Activated CD4-positive, alpha-beta T cell treated with anti-CD3 and anti-CD28 coated beads, Interleukin-10, Interleukin-2, amounts not matched to agents 100 ng/mL and 50 ng/mL, durations not matched to agents 16 hours and 8 hours (primary cell): Measurements from ENCODE around the gene HTD2.
"Not testable (repeated sequence)": the region's sequence is repeated elsewhere in the genome, so short reads cannot be mapped to it uniquely, and the experiment has no call there.

ENCODE experiments used
- DNase-seq: peaks from one replicate; pipeline ENCODE4 v3.0.0-alpha.2; 2020

HTD2 gene

GRCh38 chr3:58333206-58334012 is 27.1 kb downstream of the HTD2 start:
- peak; percentile 53 for DNase-seq

DNA sequence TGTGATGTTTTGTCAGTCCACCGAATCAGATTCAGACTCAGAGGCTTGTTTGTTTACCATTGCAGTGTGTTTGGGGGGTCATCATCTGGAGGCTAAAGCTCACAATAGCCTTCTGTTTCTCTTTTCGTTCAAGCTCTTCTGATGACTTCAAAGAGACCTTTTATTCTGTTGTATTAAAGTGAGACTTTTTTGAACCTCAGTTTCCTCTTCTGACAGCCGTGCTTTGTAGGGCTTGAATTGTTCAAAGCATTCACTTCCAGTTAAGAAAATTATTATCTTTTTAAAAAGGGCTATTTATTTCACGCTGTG is 27.6 kb downstream of the HTD2 start:
- no peak for DNase-seq

DNA sequence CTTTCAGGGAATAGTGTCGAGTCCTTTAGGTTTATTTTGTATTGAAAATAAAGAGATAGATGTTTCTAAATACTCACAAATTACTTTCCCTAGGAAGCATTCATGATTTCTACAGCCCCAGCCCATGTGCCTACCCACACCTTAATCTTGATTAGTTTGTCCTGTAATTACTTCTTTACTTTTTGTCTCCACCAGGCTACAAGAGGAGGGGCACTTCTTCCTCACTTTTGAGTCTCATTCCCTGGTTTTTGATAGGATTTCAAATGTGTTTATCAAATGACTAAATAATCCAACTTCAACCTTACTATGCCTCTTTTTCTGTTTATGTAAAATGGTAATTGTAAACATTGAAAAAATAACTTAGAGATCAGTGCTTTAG is 28.2 kb downstream of the HTD2 start:
- DNase-seq, result no peak

GRCh38 chr3:58335652-58335947 is 29.3 kb downstream of the HTD2 start:
- no peak for DNase-seq

DNA sequence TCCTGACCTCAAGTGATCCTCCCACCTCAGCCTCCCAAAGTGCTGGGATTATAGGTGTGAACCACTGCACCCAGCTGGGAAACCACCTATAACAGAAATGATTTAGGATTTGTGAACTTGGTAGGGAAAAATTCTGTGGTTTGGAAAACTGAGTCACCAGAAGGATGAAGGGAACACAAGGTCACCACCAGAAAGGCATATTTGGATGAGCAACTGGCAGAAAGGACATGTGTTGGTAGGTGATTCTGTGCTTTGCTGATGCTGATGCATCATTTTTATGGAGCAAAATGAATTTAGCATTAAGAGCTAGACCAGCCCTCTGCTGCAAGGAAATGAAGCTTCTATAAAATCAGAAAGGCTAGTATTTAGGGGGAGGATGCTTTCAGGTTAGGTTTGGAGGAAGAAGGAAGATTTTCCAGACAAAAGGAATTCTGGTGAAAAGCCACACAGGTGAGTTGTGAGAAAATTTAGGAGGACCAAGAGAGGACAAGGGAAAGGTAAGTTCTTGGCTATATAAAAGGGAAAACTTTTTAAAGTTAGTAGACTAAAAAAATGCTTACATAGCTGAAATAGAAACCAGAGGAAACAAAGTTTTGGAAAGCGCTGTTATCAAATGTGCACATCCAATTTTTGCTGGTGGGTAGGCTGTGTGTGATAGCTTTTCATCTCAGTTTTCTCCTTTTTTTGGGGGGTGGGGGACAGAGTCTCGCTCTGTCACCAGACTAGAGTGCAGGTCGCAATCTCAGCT is 30.0 kb downstream of the HTD2 start:
- no peak for DNase-seq

DNA sequence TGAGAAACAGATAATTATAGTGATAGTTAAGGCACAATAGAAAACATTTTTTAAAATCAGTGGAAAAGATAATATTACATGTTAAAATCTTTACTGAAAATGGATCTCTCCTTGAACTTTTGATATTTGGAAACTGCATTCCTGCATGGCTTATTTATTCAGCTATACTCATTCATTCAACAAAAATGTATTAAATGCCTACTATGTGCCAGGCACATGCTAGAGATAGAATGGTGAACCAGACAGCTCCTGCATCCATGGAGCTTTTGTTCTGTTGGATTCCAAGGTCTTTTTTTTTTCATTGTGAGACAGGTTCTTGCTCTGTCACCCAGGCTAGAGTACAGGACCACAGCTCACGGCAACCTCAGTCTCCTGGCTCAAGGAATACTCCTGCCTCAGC is 30.9 kb downstream of the HTD2 start:
- DNase-seq, result no peak

DNA sequence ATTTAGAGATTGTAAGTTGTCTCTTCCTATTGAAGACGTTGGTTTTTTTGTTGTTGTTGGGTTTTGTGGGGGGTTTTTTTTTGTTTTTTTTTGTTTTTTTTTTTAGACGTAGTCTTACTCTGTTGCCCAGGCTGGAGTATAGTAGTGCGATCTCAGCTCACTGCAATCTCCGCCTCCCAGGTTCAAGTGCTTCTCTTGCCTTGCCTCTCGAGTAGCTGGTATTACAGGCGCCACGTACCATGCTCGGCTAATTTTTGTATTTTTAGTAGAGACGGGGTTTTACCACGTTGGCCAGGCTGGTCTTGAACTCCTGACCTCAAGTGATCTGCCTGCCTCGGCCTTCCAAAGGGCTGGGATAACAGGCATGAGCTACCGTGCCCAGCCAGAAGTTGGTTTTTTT is 32.8 kb downstream of the HTD2 start:
- not testable (repeated sequence) for DNase-seq

GRCh38 chr3:58340594-58341244 is 34.4 kb downstream of the HTD2 start:
- DNase-seq, result no peak

DNA sequence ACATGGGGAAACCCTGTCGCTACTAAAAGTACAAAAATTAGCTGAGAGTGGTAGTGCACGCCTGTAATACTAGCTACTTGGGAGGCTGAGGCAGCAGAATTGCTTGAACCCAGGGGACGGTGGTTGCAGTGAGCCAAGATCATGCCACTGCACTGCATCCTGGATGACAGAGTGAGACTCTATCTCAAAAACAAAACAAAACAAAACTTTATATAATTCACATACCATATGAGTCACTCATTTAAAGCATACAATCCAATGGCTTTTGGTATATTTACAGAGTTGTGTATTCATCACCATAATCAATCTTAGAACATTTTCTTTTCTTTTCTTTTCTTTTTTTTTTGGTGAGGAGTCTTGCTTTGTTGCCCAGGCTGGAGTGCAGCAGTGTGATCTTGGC is 35.1 kb downstream of the HTD2 start:
- DNase-seq, result no peak

DNA sequence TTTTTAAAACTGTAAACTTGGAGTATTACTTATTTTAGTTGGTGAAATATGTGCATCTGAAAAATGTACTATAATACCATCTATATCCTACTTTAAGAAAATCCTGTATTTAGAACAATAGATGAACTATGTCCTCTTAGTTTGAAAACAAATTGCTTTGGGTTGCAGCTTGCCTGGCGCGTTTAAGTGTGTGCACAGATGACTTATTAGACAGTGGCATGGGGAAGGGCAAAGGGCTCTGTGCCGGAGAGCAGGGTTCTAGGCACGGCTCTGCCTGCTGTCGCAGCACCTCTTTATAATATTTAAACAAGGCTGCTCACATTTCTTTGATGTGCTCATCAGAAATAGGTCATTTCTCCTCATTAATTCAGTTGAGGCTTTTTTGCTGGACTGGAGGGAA is 36.4 kb downstream of the HTD2 start:
- no peak for DNase-seq

DNA sequence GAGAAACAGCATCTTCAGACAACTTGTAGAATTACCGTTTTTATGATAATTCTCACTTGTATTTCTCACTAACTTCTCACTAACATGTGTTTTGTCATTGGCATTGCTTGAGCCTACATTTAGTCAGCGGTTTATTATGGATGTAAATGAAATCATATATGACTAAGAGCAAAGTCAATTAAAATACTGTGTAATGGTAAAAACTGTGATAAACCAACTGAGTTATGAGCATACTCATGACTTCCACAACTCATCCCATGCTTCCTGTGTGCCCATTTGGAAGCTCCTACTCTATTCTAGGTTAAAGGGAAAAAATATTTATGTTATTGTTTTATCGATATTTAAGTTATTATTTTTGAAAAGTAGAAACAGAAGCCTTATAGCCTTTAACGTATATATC is 39.1 kb downstream of the HTD2 start:
- DNase-seq, result no peak

- peak; percentile 47 for DNase-seq
Measured at GRCh38 chr3:58346368-58346767, 40.0 kb downstream of the HTD2 start.

DNA sequence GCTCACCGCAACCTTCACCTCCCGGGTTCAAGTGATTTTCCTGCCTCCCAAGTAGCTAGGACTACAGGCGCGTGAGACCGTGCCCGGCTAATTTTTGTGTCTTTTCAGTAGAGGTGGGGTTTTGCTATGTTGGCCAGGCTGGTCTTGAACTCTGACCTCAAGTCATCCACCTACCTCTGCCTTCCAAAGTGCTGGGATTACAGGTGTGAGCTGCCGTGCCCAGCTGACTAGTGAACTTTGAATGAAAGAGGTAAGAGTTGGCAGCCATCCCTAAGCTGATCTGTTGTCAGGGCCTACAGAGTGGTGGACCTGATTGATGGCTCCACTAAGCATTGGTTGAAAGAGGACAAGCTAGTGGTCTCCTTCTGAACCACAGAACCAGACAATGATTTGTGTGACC is 41.7 kb downstream of the HTD2 start:
- no peak for DNase-seq

DNA sequence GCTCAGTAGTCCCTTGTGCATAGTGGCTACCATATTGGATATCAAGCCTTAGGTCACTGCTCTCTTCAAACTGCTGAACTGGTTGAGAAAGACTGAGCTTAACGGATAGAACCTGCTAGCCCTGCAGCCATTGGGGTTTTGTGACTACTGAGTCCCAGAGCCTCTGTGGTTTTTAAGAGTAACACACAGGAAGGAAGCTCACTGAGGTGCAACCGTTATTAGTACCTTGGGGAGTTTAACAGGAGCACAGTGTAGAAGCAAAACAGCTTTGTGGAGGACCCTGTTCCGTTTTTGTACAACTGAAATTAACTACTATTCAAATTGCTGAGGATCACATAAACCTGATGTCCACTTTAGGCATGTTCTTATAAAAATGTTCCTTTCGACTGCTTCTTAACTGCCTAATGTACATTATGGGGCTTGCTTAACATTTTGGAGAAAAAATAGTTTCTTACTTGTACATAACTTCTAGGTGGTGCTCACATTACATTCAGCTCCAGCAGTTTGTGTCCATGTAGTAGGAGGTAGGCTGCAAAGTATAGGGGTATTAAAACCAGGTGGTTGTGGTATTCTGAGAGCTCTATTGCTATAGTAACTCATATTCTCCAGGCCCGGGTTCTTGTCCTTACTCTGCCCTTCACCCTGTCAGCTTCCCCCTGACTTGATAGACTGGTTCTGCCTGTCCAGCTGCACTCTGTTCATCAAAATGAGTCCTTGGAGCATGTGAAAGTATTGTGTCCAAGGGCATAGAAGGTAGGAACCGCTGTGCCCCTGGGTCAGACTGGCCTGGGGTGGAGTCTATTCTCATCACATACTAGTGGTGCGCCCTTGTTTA is 43.7 kb downstream of the HTD2 start:
- peak; percentile 88 for DNase-seq

GRCh38 chr3:58350627-58351013 is 44.3 kb downstream of the HTD2 start:
- DNase-seq, result peak; percentile 61

DNA sequence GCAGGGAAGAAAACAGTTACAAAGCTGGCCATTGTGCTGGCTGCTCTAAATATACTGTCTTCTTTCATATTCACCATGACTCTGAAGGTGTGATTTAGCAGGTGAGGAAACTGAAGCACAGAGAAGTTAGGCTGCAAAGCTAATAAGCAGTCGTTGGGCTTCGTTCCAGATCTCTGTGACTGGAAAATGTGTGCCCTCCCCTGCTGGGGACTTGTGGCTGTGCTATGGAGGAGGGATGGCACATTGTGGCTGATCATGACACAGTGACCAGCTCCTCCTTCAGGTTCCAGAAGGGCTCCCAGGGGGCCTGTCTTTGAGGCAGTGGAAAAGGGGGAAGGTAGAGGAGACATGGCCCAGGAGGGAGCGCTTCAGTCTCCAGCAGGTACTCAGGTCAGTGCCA is 45.6 kb downstream of the HTD2 start:
- no peak for DNase-seq

GRCh38 chr3:58352626-58353025 is 46.3 kb downstream of the HTD2 start:
- no peak for DNase-seq

GRCh38 chr3:58353722-58354553 is 47.6 kb downstream of the HTD2 start:
- DNase-seq, result peak; percentile 72

DNA sequence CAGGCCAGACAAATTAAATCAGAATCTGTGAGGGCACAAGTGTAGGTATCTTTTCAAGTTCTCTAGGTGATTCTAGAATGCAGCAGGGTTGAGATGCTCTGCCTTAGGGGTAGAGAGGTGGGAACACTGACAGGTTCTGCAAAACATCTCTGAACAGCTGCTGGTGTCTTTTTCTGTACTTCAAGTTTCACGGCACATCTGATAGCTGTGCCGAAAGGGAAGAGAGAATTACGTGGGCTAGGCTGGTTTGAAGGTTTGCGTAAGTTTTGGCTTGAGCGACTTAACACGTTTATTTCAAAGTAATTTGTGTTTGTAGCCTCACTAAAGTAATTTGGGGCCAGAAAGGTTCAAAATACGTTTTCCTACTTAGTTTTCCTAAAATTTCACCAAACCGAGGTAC is 48.9 kb downstream of the HTD2 start:
- no peak for DNase-seq

- DNase-seq, result no peak
Measured at GRCh38 chr3:58356054-58356453, 49.7 kb downstream of the HTD2 start.

DNA sequence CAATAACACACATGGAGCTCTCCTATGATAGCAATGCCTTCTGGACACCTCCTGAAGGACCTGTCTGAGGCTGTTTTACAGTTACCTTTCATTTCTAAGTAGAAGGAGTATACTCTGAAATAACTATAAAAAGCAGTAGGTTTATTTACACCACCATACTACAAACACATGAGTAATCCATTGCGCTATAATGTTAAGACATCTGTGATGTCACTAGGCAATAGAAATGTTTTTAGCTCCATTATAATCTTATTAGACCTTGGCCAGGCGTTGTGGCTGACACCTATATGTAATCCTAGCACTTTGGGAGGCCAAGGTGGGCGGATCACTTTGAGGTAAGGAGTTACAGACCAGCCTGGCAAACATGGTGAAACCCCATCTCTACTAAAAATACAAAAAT is 51.1 kb downstream of the HTD2 start:
- DNase-seq, result no peak

GRCh38 chr3:58358092-58358491 is 51.8 kb downstream of the HTD2 start:
- DNase-seq, result peak; percentile 26

GRCh38 chr3:58358808-58359207 is 52.5 kb downstream of the HTD2 start:
- DNase-seq, result no peak
